SK-N-SH treated with all-trans-retinoic acid at 6 μM for 48 hours (cell line): ENCODE results near the gene NRAS.

ENCODE experiments used
- ATAC-seq: fragments of 200-7000 bp; cut with Tn5 transposase; 3 replicates; pipeline ENCODE4 v1.9.1; 2020; ENCODE audit warnings: mild to moderate bottlenecking, moderate library complexity
- ARNTL ChIP-seq: fragments of 450-650 bp; formaldehyde crosslinking; IDR thresholded peaks from 2 replicates; pipeline ENCODE4 v1.5.0; 2020; ENCODE audit warnings: low read depth, mild to moderate bottlenecking, moderate library complexity, borderline replicate concordance
- BACH2 ChIP-seq: fragments of 250-450 bp; sonication (Bioruptor Pico); IDR thresholded peaks from 2 replicates; pipeline ENCODE4 v1.9.0; 2021; ENCODE audit warnings: mild to moderate bottlenecking, borderline replicate concordance
- CREB5 ChIP-seq: fragments of 250-450 bp; sonication (Bioruptor Pico); IDR thresholded peaks from 2 replicates; pipeline ENCODE4 v1.5.1; 2020; ENCODE audit warnings: low read depth, mild to moderate bottlenecking, moderate library complexity
- CSDC2 ChIP-seq: fragments of 250-450 bp; sonication (Bioruptor Pico); IDR thresholded peaks from 2 replicates; pipeline ENCODE4 v1.5.0; 2020; ENCODE audit warnings: mild to moderate bottlenecking, moderate library complexity
- CSRNP3 ChIP-seq: fragments of 250-450 bp; sonication (Bioruptor Pico); IDR thresholded peaks from 2 replicates; pipeline ENCODE4 v1.5.1; 2021; ENCODE audit warnings: mild to moderate bottlenecking, moderate library complexity
- ESRRG ChIP-seq: fragments of 250-450 bp; sonication (Bioruptor Pico); IDR thresholded peaks from 2 replicates; pipeline ENCODE4 v1.6.1; 2021; ENCODE audit warnings: mild to moderate bottlenecking
- GLIS3 ChIP-seq: fragments of 250-450 bp; sonication (Bioruptor Pico); IDR thresholded peaks from 2 replicates; pipeline ENCODE4 v1.5.0; 2020; ENCODE audit warnings: mild to moderate bottlenecking, moderate library complexity
- ISL1 ChIP-seq: fragments of 250-450 bp; sonication (Bioruptor Pico); IDR thresholded peaks from 2 replicates; pipeline ENCODE4 v2.1.2; 2022; ENCODE audit warnings: mild to moderate bottlenecking, moderate library complexity
- OSR1 ChIP-seq: fragments of 250-450 bp; sonication (Bioruptor Pico); IDR thresholded peaks from 2 replicates; pipeline ENCODE4 v1.8.0; 2022; ENCODE audit warnings: moderate library complexity, mild to moderate bottlenecking, inconsistent platforms
- PPARA ChIP-seq: fragments of 250-450 bp; sonication (Bioruptor Pico); IDR thresholded peaks from 2 replicates; pipeline ENCODE4 v1.5.0; 2020; ENCODE audit warnings: mild to moderate bottlenecking, borderline replicate concordance
- RARB ChIP-seq: fragments of 250-450 bp; sonication (Bioruptor Pico); IDR thresholded peaks from 2 replicates; pipeline ENCODE4 v1.8.0; 2021; ENCODE audit warnings: mild to moderate bottlenecking, moderate library complexity
- SNAI2 ChIP-seq: fragments of 250-450 bp; sonication (Bioruptor Pico); IDR thresholded peaks from 2 replicates; pipeline ENCODE4 v1.5.0; 2020; ENCODE audit warnings: mild to moderate bottlenecking, moderate library complexity
- TCF4 ChIP-seq: fragments of 250-450 bp; sonication (Bioruptor Pico); IDR thresholded peaks from 2 replicates; pipeline ENCODE4 v1.8.0; 2021; ENCODE audit warnings: mild to moderate bottlenecking, moderate library complexity, borderline replicate concordance
- TSHZ2 ChIP-seq: fragments of 250-450 bp; sonication (Bioruptor Pico); IDR thresholded peaks from 2 replicates; pipeline ENCODE4 v1.5.0; 2020; ENCODE audit warnings: mild to moderate bottlenecking, moderate library complexity
- ZC3H10 ChIP-seq: fragments of 250-450 bp; sonication (Bioruptor Pico); IDR thresholded peaks from 2 replicates; pipeline ENCODE4 v1.5.1; 2021; ENCODE audit warnings: mild to moderate bottlenecking, moderate library complexity
- ZFP30 ChIP-seq: fragments of 450-650 bp; formaldehyde crosslinking; IDR thresholded peaks from 2 replicates; pipeline ENCODE4 v1.5.0; 2022; ENCODE audit warnings: mild to moderate bottlenecking, moderate library complexity
- ZNF565 ChIP-seq: fragments of 450-650 bp; formaldehyde crosslinking; conservative IDR thresholded peaks from 2 replicates; pipeline ENCODE4 v1.5.0; 2020; ENCODE audit warnings: low read depth, mild to moderate bottlenecking, moderate library complexity
- ZNF8 ChIP-seq: fragments of 450-650 bp; formaldehyde crosslinking; IDR thresholded peaks from 2 replicates; pipeline ENCODE4 v1.5.0; 2020; ENCODE audit warnings: mild to moderate bottlenecking, moderate library complexity
- TF ChIP-seq, protein P1 (sequence below): fragments of 250-450 bp; sonication (Bioruptor Pico); IDR thresholded peaks from 2 replicates; pipeline ENCODE4 v1.8.0; 2021; ENCODE audit warnings: low read depth, mild to moderate bottlenecking, moderate library complexity, borderline replicate concordance
- TF ChIP-seq, protein P2 (sequence below): fragments of 250-450 bp; sonication (Bioruptor Pico); IDR thresholded peaks from 2 replicates; pipeline ENCODE4 v1.8.0; 2020; ENCODE audit warnings: mild to moderate bottlenecking, moderate library complexity, borderline replicate concordance

The NRAS gene

GRCh38 chr1:114700036-114700600, 16.5 kb downstream of the NRAS start:
- ATAC-seq, result peak; percentile 39
- TF ChIP-seq ESRRG (CRISPR knock-in tag) (no peak), ZFP30 (CRISPR knock-in tag) (no peak), GLIS3 (CRISPR knock-in tag) (no peak), ZNF565 (no peak), ZNF8 (CRISPR knock-in tag) (no peak), ARNTL (CRISPR knock-in tag) (no peak), TSHZ2 (CRISPR knock-in tag) (no peak), CREB5 (CRISPR knock-in tag) (no peak), CSDC2 (CRISPR knock-in tag) (no peak), CSRNP3 (CRISPR knock-in tag) (no peak), ISL1 (CRISPR knock-in tag) (no peak)
- TF ChIP-seq, protein P1, sequence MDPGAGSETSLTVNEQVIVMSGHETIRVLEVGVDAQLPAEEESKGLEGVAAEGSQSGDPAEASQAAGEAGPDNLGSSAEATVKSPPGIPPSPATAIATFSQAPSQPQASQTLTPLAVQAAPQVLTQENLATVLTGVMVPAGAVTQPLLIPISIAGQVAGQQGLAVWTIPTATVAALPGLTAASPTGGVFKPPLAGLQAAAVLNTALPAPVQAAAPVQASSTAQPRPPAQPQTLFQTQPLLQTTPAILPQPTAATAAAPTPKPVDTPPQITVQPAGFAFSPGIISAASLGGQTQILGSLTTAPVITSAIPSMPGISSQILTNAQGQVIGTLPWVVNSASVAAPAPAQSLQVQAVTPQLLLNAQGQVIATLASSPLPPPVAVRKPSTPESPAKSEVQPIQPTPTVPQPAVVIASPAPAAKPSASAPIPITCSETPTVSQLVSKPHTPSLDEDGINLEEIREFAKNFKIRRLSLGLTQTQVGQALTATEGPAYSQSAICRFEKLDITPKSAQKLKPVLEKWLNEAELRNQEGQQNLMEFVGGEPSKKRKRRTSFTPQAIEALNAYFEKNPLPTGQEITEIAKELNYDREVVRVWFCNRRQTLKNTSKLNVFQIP (CRISPR knock-in tag), result no peak
- TF ChIP-seq, protein P2, sequence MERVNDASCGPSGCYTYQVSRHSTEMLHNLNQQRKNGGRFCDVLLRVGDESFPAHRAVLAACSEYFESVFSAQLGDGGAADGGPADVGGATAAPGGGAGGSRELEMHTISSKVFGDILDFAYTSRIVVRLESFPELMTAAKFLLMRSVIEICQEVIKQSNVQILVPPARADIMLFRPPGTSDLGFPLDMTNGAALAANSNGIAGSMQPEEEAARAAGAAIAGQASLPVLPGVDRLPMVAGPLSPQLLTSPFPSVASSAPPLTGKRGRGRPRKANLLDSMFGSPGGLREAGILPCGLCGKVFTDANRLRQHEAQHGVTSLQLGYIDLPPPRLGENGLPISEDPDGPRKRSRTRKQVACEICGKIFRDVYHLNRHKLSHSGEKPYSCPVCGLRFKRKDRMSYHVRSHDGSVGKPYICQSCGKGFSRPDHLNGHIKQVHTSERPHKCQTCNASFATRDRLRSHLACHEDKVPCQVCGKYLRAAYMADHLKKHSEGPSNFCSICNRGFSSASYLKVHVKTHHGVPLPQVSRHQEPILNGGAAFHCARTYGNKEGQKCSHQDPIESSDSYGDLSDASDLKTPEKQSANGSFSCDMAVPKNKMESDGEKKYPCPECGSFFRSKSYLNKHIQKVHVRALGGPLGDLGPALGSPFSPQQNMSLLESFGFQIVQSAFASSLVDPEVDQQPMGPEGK (CRISPR knock-in tag), result no peak
- TF ChIP-seq, all 23 proteins: peak for 0

GRCh38 chr1:114696810-114697209, 19.8 kb downstream of the NRAS start:
- TF ChIP-seq OSR1 (no peak), CSDC2 (CRISPR knock-in tag) (no peak), RARB (no peak), ARNTL (CRISPR knock-in tag) (no peak), TSHZ2 (CRISPR knock-in tag) (no peak), ZNF8 (CRISPR knock-in tag) (no peak), ISL1 (CRISPR knock-in tag) (no peak), TCF4 (CRISPR knock-in tag) (no peak), BACH2 (no peak), PPARA (CRISPR knock-in tag) (no peak), ZC3H10 (CRISPR knock-in tag) (no peak), SNAI2 (CRISPR knock-in tag) (no peak)
- TF ChIP-seq, protein P1 (CRISPR knock-in tag), result no peak
- ATAC-seq, result no peak
